Measurements from ENCODE around the gene PAQR5.
"Not testable (repeated sequence)": the region's sequence is repeated elsewhere in the genome, so short reads cannot be mapped to it uniquely, and the experiment has no call there.

PAQR5 gene

DNA sequence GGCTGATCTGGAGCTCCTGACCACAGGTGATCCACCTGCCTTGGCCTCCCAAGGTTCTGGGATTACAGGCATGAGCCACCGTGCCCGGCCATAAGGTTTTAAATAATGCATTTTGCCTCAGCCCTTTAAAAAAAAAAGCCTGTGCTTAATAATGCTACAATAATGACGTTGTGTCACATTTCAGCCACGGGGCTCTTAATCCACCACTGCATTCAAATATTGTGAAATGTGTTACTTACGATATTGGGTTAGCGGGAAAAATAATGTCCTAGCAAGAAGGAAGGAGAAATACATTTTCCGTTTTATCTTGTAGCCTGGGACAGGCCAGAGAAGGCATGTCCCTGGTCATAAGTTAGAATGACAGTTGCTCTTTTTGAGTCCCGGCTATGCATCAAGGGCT lies 17.6 kb downstream of the PAQR5 start:
- DNase-seq (ENCODE audit: low spot score), result no peak

GRCh38 chr15:69317392-69317841 lies 18.7 kb downstream of the PAQR5 start:
- no peak for DNase-seq (ENCODE audit: low spot score)

DNA sequence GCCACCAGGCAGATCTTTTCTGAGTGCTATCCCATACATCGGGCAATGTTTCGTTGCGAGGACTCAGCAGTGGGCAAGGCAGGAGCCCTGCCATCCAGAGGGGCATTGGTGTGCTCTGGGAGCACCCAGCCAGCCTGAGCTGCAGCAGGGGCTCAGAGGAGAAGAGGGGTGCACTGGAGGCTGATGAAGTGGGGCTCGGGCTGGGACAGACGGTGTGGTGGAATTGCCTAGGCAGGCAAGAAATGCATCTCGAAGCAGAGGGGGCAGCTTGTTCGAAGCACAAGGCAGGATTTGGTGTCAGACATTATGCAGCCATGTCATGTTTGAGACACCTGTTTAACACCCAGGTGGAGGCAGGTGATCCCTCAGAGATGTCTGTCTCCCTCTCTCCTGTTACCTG lies 19.3 kb downstream of the PAQR5 start:
- DNase-seq (ENCODE audit: low spot score), result no peak

DNA sequence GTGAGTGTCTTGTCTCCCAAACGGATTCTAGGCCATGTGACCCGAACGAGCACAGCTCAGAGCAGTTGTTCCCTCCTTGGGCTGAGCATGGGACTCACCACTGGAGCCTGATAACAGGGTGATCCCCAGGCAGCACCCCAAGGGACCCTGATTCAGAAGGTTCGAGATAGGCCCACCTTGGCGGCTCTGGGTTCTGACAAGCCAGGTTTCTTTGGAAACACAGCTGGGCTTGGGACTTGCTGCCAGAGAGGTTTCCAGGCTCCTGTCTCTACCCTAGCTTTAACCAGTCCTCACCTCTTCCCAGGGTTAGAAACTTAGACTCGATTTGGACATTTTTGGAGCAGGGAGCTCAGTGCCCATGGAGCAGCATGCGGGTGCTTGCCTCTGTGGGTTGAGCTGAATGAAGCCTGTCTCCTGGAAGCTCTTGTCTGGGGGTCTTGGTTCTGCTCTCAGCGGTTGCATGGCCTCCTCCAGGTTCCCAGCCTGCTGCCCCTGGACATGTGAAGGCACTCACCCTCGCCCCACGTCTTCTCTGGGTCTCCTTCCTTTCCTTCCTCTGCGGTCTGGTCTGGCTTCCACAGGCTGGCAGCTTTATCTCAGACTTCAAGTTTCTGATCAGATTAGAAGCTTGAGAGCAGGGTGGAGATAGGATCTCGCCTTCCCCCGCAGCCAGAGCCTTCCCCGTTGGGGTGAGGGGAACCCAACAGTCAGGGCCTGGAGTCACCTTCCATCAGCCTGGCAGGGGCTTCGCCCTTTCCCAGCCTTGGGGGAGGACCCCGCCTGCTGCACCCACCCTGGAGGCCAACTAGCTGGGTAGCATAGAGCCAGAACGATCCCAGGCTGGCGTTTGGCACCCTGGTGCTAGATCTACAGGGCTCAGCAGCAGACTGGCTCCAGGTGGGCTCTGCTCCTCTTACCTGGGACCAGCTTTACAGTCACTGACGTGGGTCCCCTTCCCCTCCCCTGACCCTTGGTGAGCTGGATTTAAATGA lies 21.0 kb downstream of the PAQR5 start:
- no peak for DNase-seq (ENCODE audit: low spot score)

- DNase-seq (ENCODE audit: low spot score), result no peak
Measured at GRCh38 chr15:69320977-69321554, 22.4 kb downstream of the PAQR5 start.

- no peak for DNase-seq (ENCODE audit: low spot score)
Measured at GRCh38 chr15:69323893-69324430, 25.2 kb downstream of the PAQR5 start.

GRCh38 chr15:69324565-69324964 lies 25.9 kb downstream of the PAQR5 start:
- no peak for DNase-seq (ENCODE audit: low spot score)

DNA sequence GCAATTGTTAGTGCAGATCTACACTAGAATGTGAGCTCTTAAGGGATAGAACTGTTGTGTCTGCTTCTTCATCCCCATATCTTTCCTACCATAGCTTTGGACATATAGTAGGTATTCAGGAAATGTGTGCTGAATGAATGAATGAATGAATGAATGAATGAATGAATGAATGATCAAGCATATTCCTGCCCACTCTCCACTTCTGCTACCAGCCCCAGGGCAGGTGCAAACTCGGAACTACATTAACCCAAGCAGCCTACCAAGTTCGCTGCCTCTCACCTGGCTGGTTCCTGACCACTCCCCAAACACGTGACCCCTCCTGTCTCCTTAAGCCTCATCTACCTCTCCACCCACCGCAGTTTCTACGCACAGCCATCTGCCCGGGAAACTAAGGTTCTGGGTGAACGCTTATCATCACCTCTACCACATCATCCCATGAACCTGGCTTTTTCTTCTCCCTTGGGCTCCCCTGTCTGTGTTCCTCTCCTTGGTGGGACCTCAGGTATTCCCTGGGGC lies 26.8 kb downstream of the PAQR5 start:
- DNase-seq (ENCODE audit: low spot score), result no peak

DNA sequence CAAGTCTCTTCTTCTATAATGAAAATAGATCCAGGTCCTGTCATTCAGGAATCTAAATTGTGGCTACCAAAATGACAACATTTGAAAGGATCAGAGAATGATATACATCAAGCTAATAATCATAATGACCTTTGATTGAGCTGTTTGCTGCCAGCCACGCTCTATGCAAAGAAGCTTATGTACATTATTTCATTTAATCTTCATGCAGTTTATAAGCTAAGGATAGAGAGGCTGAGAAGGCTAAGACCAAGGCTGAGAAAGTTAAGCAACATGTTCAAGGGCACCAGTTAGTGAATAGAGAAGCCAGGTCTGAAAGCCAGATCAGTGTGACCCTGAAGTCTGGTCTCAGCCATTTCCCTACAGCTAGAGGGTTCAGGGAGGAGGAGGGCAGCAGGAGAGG lies 29.4 kb downstream of the PAQR5 start:
- no peak for DNase-seq (ENCODE audit: low spot score)

DNA sequence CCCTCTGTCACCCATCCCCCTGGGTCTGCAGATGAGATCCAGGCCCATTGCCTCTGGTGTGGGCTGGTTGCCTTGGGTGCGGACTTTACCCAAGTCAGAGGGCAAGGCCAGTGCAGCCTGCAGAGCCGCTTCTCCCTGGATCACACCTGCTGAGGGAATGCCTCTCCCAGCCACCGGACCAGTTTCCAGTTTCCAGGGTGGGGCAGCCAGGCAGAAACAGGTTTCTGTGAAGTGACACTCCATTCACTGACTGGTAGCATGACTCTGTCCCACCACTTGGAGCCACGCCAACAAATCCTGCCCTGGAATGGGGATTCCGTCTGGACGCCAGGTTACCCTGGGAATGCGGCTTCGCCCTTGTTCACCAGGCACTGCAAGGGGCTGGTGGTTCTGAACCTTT lies 30.0 kb downstream of the PAQR5 start:
- no peak for DNase-seq (ENCODE audit: low spot score)

GRCh38 chr15:69337138-69337537 lies 38.4 kb downstream of the PAQR5 start:
- DNase-seq (ENCODE audit: low spot score), result no peak

- DNase-seq (ENCODE audit: low spot score), result no peak
Measured at GRCh38 chr15:69338535-69339213, 40.0 kb downstream of the PAQR5 start.

DNA sequence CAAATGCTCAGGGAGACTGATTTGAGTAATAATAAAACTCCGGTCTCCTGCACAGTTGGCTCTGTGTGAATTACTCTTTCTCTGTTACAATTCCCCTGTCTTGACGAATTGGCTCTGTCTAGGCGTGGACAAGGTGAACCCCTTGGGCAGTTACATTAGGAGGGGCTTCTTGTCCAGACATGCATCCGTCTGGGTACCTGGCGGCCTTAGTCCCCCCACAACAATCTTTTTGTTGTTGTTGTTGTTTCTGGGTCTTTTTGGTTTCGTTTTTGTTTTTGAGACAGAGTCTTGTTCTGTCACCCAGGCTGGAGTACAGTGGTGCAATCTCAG lies 40.5 kb downstream of the PAQR5 start:
- not testable (repeated sequence) for DNase-seq (ENCODE audit: low spot score)

DNA sequence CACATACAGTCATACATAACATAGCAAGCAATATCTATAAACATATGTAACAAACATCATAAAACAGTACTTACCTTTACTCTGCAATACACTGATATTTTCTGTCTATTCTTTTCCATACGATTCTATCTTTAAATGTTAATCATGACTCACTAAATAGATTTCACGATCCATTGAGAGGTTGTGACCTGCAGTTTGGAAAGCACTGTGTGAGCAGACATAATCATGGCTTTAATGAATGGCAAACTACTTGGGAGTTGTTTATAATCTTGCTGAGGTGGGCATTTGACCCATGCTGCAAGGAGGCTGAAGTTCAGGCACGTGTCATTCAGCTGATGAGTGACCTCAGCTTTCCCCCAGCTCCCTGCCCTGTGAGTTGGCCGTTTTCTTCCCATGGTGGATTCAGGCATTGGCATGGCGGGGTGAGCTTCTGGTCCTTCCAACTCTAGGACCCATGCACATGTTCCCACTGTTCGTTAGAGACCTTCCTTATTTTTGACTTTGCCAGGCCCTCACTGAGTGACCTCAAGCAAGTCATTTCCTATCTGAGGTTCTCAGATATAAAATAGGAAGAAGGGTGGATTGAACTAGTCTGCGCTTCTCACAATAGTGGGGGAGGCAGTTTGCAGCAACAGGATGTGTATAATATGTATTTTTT lies 41.7 kb downstream of the PAQR5 start:
- DNase-seq (ENCODE audit: low spot score), result no peak

GRCh38 chr15:69341356-69341755 lies 42.6 kb downstream of the PAQR5 start:
- no peak for DNase-seq (ENCODE audit: low spot score)

DNA sequence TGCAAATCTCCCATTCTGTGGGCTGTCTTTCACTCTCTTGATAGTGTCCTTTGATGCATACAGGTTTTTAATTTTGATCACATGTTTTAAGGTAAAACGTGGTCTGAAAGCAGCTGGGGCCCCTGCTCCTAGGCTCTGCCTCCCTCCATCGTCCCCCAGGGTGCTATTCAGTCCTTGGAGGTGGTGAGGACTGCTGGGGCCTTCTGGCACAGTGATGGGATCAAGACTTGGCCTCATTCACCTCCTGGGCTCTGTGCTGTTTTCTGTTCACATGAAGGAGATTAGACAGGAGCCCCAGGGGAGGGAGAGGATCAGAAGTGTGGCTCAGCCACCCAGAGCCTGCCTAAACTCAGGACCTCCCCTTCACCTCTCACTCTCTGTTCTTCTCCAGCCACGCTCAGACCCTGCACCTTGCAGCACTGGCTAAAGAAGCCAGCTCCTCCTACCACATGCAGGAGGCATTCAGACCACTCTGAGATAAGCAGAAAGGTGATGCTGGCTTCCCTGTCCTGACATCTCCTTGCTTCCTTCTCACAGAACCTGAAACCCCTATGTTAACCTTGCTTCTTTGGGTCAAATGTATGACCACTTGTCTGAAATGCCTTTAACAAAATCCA lies 43.9 kb downstream of the PAQR5 start:
- no peak for DNase-seq (ENCODE audit: low spot score)

DNA sequence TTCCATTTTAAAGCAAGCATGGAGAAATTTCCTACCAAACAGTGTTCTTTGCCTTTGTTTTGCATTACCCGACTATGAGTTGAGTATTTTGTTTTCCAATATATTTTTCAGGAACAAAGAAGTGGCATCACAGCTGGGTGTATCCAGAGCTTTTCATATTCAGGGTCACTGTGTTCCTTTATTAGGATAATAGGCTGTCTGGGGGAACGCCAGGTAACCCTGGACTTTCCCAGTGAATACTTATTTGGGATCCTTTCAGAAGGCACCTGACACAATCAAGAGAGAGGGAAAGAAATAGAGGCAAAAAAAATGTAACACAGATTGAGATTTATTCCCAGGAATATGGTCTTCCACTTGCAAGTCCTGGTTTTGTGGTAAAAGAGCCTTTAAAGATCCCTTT lies 44.4 kb downstream of the PAQR5 start:
- no peak for DNase-seq (ENCODE audit: low spot score)

GRCh38 chr15:69344238-69344637 lies 45.5 kb downstream of the PAQR5 start:
- no peak for DNase-seq (ENCODE audit: low spot score)

GRCh38 chr15:69346112-69346511 lies 47.4 kb downstream of the PAQR5 start:
- DNase-seq (ENCODE audit: low spot score), result no peak

DNA sequence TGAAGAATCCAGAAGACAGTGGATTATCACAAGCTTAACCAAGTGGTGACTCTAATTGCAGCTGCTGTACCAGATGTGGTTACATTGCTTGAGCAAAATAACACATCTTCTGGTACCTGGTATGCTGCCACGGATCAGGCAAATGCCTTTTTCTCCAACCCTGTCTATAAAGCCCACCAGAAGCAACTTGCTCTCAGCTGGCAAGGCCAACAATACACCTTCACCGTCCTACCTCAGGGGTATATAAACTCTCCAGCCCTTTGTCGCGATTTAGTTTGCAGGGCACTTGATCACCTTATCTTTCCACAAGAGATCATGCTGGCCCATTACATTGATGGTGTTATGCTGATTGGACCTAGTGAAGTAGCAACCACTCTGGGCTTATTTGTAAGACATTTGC lies 52.6 kb downstream of the PAQR5 start:
- DNase-seq (ENCODE audit: low spot score), result no peak

DNA sequence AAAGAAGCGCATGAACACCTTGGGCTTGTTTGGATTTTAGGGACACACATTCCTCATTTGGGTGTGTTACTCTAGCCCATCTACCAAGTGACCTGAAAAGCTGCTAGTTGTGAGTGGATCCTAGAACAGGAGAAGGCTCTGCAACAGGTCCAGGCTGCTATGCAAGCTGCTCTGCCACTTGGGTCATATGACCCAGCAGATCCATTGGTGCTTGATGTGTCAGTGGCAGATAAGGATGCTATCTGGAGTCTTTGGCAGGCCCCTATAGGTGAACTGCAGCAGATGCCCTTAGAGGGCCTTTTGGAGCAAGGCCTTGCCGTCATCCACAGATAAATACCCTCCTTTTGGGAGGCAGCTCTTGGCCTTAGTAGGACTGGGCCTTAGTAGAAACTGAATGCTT lies 53.2 kb downstream of the PAQR5 start:
- no peak for DNase-seq (ENCODE audit: low spot score)
